HTERT RPE-1 (cell line): ENCODE measurements around the gene ANKRD40CL.
"Not testable (repeated sequence)": the region's sequence is repeated elsewhere in the genome, so short reads cannot be mapped to it uniquely, and the experiment has no call there.

Source experiments
- in situ Hi-C: fragments of 300-500 bp; cut with MboI; formaldehyde crosslinking; loops from 4 replicates; pipeline ENCODE4 v1.14.3; 2020; ENCODE audit warnings: low sequenced_read_pairs

Gene ANKRD40CL

GRCh38 chr17:50763716-50764475, 3.4 kb downstream of the ANKRD40CL start:
- in situ Hi-C loops = no loop called here

DNA sequence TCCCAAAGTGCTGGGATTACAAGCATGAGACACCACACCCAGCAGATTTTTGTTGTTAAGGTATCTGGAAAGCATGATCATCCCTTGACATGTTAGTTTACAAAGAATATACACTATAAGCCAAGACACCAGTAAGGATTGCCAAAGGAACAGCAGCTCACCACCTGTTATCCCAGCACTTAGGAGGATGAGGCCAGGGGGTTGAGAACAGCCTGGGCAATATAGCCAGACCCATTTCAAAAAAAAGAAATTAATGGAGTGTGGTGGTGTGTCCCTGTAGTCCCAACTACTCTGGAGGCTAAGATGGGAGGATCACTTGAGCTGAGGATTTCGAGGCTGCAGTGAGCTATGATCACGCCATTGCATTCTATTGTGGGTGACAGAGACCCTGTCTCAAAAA, 5.1 kb downstream of the ANKRD40CL start:
- in situ Hi-C loops = no loop called here

DNA sequence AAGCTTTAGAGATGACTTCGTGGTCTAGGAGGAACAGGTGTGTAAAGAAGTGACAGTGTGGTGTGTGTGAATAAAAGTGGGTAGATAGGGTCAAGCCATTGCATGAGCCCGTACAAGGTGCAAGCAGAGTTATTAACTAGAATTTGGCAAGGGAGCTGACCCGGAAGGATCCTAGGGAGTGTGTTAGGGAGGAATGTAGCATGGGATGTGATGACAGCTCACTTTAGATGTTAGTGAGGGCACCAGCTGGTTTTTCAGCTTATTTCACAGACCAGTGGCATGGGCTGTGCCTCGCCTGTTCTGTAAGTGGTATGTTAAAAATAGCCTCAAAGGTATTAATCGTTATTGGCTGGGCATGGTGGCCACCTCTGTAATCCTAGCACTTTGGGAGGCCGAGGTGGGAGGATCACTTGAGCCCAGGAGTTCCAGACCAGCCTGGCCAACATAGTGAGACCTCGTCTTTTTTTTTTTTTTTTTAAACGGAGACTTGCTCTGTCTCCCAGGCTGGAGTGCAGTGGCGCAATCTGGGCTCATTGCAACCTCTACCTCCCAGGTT, 8.3 kb downstream of the ANKRD40CL start:
- in situ Hi-C loops = no loop called here

DNA sequence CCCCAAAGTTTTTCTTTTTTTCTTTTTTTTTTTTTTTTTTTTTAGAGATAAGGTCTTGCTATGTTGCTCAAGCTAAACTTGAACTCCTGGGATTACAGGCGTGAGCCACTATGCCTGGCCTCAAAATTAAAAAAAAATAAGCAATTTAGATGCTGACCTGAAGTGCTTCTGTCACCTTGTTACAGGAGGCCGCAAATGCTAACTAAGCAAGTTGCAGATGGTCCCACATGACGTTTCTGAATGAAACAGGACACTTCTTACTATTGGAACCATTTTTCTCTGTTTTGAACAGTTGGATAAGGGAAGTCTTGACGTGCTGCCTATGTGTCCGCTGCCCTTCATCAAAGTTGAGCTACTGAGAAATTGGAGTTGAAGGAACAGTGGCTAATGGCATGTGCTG, 8.8 kb downstream of the ANKRD40CL start:
- in situ Hi-C loops = no loop called here

GRCh38 chr17:50754521-50754920, 12.8 kb downstream of the ANKRD40CL start:
- in situ Hi-C loops = no loop called here

GRCh38 chr17:50749245-50749644, 18.1 kb downstream of the ANKRD40CL start:
- in situ Hi-C loops = no loop called here

GRCh38 chr17:50745631-50746030, 21.7 kb downstream of the ANKRD40CL start:
- in situ Hi-C loops = no loop called here

DNA sequence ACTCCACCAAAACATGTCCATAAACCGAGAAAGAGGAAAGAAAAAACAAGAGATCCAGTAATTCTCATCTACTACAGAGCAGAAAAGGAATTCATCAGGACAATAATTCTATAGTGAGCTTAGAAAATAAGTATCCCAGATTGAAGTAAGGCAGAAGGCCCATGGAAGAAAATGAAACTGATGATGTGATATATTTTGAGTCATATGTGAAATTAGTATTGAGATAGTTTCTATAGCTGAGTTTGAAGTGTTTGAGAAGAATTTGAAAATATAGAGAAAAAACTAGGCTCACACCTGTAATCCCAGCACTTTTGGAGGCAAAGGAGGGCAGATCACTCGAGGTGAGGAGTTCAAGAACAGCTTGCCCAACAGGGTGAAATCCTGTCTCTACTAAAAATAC, 28.2 kb downstream of the ANKRD40CL start:
- in situ Hi-C loops = no loop called here

- in situ Hi-C loops = no loop called here
Measured at GRCh38 chr17:50737118-50737698, 30.1 kb downstream of the ANKRD40CL start.

DNA sequence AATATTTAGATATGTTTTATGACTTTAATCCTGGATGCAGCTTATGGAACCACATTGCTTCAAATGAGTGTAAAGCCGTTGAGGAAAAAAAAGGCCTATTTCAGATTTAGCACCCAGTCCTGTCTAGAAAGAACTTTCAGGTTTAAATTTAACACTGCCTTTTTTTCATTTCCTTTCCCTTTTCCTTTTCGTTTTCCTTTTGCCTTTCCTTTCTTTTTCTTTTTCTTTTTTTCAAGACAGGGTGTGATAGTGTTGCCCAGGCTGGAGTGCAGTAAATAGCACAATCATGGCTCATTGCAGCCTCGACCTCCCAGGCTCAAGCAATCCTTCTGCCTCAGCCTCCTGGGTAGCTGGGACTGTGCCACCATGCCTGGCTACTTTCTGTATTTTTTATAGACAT, 32.0 kb downstream of the ANKRD40CL start:
- in situ Hi-C loops = no loop called here

DNA sequence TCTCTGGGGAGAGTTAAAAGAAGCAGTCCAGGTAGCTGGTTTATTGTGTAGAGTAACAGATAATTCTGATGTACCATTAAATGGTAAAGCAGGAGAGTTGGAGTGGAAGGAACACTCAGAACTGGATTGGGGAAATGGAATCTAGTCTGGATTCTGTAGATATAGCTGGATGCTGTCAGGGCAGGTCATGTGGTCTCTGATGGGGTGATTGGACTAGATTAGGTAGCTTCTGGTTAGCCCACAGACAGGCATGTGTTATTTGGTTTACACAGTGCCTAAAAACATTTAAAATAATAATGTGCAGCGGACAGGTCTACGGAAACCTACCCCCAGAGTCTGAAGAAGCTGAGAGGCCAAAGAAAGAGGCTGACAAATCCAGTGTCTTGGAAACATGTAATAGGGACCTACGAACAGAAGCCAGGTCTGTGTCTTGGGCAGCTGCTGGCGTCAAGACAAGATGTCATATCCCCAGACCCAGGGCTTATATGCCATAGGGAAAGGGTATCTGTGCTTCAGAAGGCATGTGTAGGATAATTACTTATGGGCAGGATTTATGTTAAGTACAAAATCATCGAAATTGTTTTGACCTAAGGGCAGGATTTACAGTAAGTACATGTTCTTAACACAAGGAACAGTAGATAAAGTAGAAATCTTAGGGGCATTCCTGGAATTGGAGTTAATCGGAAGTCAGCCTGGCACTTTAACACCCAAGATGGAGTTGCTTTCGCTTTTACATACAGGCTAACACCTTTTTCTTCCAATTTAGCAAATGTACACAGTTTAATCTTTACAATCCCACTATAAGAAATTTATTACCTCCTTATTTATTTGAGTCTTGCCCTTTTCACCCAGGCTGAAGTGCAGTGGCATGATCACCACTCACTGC, 35.5 kb downstream of the ANKRD40CL start:
- in situ Hi-C loops = no loop called here

- in situ Hi-C loops = no loop called here
Measured at GRCh38 chr17:50728881-50729765, 38.2 kb downstream of the ANKRD40CL start.

DNA sequence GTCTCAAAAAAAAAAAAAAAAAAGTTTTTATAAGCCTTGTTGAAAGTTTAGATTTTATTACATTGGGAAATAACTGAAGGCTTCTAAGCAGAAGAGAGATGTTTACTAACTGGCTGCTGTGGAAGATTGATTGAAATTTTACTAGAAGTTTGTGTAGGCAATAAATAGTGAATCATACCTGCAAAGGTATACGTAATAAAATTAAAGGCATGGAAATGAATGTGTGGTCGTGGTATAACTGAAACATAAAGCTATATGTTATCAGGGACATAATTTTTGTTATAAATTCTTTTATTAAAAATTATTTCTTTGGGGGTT, 39.2 kb downstream of the ANKRD40CL start:
- in situ Hi-C loops = no loop called here

- in situ Hi-C loops = no loop called here
Measured at GRCh38 chr17:50725769-50726655, 41.3 kb downstream of the ANKRD40CL start.

- in situ Hi-C loops = not testable (repeated sequence)
Measured at GRCh38 chr17:50724622-50725021, 42.7 kb downstream of the ANKRD40CL start.

DNA sequence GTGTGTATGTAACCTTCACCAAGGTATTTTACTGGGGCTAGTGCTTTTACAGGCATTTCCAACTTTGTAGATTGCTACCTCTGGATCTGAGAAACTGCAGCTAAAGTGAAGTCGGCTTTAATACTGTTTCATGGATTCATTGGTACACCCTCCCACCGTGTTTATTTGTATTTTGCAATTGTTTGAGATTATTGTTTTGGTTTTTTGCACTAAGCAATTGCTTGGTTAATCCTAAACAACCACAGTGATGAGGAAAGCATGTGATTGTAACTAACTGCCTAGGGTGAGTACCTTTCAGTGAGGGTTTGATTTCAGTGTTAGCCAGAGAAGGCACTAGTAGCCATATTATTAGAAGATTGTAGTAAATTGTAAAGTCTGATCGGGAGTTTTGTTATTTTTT, 44.6 kb downstream of the ANKRD40CL start:
- in situ Hi-C loops = no loop called here

- in situ Hi-C loops = no loop called here
Measured at GRCh38 chr17:50721194-50722010, 45.9 kb downstream of the ANKRD40CL start.

DNA sequence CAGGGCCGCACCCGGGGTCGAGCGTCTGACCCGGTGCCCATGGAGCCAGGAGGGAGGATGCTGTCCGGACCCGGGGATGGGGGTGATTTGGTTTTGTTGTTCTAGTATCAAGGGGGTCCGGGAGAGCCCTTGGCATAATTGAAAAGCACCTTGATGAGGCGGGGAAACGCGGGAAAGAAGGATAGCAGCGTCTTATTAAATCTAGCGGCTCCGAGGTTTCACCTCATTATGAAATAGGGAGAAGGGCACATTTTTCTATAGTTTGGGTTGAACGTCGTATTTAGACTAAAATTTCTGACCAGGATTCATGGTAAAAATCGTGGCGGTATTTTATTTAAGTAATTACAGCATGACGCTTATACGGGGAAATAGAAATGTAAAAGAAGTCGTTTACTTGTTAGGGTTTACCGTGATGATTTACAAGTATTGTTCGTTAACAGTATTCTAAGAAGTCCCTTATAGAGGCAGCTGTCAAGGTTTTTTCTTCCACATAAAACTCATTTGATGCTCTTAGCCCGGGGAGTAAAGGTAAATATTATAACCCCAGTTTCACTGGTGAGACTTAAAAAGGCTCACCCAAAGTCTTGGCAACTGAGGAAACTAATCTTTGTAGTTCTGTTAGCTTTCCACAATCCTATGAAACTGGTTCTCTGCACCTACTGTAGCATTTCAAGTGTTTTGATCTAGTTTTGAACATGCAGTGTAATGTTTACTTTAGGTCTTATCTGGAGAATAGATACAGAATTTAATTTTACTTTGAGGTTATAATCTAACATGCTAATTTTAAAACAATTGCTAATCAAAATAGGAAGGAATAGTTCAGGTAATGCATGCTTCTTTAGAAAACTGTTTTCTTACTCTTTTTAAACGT, 47.2 kb downstream of the ANKRD40CL start:
- in situ Hi-C loops = no loop called here
